Breast epithelium (tissue), 3 donors: ENCODE measurements around the gene F10.

Source experiments
- POLR2A ChIP-seq: fragments of 450-650 bp; IDR thresholded peaks from one replicate; pipeline ENCODE4 v1.6.1; 2016; ENCODE audit warnings: antibody characterized with exemption, mild to moderate bottlenecking, moderate library complexity
- POLR2AphosphoS5 ChIP-seq, 3 donors: sonication (generic); formaldehyde crosslinking; IDR thresholded peaks; one replicate each; pipeline ENCODE4 v1.6.1; 2017; ENCODE audit warnings: antibody characterized with exemption in 3 of 3
- TF ChIP-seq, protein P1 (sequence below), 3 donors: fragments of 450-650 bp; IDR thresholded peaks; one replicate each; pipeline ENCODE4 v1.5.1; 2016 to 2017; ENCODE audit warnings: antibody characterized with exemption in 3 of 3, mild to moderate bottlenecking in 3 of 3, moderate library complexity in 3 of 3

DNA sequence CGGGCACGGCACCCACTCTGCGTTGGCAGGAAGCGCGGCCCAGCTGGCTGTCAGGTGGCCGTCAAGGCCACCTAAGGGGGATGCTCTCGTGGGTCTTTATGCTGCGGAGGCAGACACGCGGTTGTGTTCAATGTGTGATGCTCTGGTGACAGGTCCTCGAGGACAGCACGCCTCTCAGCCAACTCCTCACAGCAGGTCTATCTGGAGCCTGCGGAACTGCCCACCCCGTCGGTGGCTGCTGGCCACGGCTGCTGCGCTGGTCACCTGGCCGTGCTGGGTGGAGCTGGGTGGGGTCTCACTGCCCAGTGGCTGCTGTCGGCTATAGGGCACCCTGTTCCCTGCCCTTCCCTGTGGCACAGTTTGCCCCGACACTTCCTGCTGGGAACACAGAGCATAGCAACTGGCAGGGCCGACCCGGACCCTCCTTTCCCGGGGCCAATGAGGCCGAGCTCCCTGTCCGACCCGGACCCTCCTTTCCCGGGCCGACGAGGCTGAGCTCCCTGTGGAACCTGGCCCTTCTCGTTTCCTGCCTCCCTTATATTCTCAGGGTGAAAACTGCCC is 31.3 kb upstream of the F10 start:
- TF ChIP-seq, protein P1, sequence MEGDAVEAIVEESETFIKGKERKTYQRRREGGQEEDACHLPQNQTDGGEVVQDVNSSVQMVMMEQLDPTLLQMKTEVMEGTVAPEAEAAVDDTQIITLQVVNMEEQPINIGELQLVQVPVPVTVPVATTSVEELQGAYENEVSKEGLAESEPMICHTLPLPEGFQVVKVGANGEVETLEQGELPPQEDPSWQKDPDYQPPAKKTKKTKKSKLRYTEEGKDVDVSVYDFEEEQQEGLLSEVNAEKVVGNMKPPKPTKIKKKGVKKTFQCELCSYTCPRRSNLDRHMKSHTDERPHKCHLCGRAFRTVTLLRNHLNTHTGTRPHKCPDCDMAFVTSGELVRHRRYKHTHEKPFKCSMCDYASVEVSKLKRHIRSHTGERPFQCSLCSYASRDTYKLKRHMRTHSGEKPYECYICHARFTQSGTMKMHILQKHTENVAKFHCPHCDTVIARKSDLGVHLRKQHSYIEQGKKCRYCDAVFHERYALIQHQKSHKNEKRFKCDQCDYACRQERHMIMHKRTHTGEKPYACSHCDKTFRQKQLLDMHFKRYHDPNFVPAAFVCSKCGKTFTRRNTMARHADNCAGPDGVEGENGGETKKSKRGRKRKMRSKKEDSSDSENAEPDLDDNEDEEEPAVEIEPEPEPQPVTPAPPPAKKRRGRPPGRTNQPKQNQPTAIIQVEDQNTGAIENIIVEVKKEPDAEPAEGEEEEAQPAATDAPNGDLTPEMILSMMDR (IDR thresholded peaks at IDR 0.05), result no peak
- TF ChIP-seq POLR2AphosphoS5 (IDR thresholded peaks at IDR 0.05), result no peak
- TF ChIP-seq POLR2A, result no peak
